Measurements from ENCODE around the gene ZNF415.
"Not testable (repeated sequence)": the region's sequence is repeated elsewhere in the genome, so short reads cannot be mapped to it uniquely, and the experiment has no call there.

Gene ZNF415

DNA sequence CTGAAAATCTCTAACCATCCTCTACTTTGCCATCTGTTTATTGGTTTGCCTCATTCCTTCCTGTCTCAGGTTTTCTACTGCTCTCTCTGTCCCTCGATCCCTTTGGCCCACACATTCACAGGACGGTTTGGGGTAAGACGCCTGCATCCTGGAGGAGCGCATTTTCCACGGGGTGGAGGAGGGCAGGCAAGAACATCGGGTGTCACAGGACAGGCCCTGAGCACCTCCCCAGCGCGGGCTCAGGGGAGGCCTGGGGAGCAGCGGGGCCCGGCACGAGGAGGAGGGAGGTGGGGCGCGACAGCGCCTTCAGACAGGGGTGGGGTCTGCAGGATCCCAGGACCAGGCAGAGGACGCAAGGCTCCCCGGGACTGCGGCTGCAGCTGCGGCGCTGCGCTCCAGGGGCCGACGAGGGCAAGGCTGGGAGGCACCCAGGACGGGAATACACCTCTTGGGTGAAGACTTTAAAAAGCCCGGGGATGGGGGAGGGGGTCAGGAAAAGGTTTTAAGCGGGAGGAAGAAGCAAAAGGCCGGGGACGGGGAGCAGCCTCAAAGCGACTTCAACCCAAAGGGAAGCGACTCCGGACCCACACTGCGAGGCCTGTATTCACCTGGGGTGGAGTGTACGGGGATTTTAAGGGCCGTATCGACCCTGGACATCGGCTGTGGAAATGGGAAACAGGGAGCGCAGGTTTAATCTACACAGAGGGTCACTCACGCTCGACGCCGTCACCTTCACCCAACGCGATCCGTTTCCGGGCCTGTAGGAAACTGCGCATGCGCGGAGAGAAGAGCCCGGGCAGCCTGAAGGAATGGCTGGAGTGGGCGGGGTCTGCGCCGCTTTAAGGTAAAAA is at the start of gene ZNF415:
Gene ZNF415 (minus strand): TSS at position 770 of the 851 bp plus-strand sequence. CDS start 10,234 bp downstream, outside the sequence.
- DNase-seq (ENCODE audit: low read depth): peak; percentile 19

DNA sequence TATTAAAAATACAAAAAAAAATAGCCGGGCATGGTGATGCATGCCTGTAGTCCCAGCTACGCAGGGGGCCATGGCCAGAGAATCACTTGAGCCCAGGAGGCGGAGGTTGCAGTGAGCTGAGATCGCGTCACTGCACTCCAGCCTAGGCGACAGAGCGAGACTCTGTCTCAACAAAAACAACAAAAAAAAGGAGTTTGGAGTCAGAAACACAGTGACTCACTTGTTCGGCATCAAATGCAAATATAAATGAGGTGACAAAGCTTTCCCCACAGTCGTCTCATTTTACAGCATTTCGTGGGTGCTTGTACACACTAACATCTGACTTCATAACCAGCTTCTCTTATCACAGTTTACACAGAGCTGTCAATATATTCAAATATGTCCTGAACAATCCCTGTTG is 49.5 kb upstream of the ZNF415 start:
- peak; percentile 76 for DNase-seq (ENCODE audit: low read depth)

DNA sequence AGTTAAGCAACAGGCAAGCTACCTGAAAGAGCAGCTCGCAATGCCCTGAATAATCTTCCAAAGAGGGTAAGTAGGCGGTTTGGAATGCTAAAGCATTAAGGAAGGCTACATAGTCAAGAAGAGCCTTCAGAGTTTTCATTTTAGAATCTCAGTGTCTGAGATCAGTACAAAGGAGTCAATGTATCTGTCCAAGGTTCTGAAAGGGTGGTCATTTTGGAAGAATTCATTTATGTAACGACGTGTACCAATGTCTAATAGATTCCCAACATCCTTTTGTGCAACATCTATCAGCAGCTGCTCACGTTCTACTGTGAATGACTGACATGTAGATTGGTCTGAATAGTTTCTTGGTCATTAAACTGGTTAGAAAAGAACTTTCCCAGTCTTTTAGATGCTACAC is 45.3 kb upstream of the ZNF415 start:
- no peak for DNase-seq (ENCODE audit: low read depth)

DNA sequence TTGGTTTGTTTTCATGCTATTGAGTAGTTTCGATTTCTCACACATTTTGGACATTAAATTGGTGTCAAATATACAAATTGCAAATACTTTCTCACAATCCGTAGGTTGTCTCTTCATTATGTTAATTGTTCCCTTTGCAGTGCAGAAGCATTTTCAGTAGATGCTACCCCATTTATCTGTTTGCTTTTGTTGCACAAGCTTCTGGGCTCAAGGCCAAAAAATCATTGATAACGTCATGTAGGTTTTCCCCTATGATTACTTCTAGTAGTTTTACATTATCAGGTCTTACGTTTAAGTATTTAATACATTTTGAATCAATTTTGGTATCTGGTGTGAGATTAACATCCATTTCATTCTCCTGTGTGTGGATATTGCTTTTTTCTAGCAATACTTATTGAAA is 40.2 kb upstream of the ZNF415 start:
- DNase-seq (ENCODE audit: low read depth): no peak

DNA sequence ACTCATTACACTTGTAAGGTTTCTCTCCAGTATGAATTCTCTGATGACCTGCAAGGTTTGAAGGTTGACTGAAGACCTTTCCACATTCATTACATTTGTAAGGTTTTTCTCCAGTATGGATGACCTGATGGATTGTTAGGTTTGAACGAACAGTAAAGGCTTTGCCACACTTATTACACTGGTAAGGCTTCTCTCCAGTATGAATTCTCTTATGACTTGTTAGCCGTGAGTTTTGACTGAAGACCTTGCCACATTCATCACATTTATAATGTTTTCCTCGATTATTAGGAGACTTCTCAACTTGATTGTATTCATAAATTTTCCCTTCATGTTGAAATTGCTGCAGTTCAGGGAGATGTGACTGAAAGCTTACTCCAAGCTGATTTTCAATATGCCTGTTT is 33.0 kb upstream of the ZNF415 start:
- no peak for DNase-seq (ENCODE audit: low read depth)

DNA sequence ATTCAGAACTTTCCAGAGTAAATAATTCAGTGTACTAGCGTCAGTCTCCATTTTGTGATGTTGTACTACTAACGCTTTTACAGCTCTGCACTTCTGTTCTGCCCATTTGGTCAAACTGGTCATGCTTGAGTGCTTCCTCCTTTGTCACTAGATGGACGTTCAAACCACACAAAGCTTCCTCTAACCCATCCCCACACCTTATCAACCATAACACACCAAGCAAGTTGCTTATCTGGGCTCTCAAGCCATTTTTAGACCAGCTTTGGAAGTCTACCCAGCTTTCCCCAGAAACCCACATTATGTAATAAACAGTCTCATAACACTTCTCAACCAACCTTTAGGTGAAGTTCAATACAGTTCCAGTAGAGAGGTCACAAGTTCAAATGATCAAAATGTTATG is 28.4 kb upstream of the ZNF415 start:
- no peak for DNase-seq (ENCODE audit: low read depth)

DNA sequence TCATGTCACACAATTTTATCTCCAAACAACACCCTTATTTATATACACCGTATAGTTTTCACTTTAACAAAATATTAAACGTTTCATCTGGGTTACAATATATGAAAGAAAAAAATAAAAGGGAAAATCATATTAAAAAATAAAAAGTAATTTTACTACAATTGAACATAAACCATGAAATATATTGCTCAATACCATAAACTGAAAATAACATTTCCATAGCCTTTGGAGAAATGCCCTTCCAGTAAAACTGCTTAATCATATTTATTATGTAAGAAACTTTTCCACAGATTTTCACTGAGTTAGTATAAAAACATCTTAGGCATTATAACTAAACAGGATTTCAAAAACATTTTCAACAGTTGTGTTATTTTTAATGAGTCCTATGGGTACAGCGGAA is 27.6 kb upstream of the ZNF415 start:
- DNase-seq (ENCODE audit: low read depth): no peak

DNA sequence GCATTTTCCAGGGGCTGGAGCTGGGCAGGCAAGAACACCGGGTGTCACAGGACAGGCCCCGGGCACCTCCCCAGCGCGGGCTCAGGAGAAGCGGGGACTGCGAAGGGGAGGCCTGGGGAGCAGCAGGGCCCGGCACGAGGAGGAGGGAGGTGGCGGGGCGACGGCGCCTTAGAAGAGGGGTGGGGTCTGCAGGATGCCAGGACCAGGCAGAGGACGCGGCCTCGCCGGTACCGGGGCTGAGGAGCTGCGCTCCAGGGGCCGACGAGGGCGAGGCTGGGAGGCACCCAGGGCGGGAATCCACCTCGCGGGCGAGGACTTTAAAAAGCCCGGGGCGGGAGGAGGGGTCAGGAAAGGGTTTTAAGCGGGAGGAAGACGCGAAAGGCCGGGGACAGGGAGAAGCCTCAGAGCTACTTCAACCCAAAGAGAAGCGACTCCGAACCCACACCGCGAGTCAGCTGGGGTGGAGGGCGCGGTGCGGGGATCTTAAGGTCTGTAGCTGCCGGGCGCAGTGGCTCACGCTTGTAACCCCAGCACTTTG is 25.5 kb upstream of the ZNF415 start:
- DNase-seq (ENCODE audit: low read depth): no peak

DNA sequence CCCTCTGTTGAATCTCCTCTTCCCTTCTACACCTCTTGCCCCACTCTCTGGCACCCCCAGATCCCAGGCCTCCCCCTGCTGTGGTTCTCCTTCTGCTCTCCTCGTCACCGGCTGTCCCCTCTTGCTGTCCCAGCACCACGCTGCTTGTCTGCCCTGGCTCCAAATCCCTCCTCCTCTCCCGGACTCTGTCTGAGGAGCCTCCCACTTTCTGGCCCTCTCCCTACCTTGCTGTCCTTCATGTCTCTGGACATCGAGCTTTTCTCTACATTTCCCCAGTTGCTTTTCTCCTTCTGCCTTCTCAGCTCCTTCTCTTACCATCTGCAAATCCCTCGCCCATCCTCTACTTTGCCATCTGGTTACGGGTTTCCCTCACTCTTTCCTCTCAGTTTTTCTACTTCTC is 24.9 kb upstream of the ZNF415 start:
- no peak for DNase-seq (ENCODE audit: low read depth)

DNA sequence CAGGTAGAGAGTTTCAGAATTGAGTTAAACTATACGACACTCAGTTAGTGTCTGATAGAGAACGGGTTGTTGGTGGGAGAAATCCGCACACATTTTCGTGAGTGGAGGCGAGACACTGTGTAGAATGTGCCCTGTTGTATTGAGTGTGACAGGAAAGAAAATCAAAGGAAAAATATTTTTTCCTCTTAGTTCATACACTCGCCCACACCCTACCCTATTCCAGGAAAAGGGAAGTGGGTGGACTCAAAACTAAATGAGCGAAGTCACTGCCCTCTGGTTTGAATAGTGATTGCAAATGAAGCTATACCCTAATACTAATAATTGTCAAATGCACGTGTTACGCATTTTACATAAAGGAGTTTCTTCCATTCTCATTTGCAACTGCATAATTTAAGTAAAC is 24.1 kb upstream of the ZNF415 start:
- DNase-seq (ENCODE audit: low read depth): no peak

DNA sequence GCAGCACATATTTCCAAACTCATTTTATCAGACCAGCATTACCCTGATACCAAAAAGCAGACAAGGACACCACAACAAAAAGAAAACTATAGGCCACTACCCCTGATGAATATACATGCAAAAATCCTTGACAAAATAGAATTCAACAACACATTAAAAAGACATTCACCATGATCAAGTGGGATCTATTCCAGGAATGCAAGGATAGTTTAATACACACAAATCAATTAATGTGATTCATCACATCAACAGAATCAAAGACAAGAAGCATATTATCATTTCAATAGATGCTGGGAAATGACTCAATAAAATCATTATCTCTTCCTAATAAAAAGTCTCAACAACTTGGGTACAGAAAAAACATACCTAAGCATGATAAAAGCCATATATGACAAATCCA is 14.9 kb upstream of the ZNF415 start:
- DNase-seq (ENCODE audit: low read depth): no peak

DNA sequence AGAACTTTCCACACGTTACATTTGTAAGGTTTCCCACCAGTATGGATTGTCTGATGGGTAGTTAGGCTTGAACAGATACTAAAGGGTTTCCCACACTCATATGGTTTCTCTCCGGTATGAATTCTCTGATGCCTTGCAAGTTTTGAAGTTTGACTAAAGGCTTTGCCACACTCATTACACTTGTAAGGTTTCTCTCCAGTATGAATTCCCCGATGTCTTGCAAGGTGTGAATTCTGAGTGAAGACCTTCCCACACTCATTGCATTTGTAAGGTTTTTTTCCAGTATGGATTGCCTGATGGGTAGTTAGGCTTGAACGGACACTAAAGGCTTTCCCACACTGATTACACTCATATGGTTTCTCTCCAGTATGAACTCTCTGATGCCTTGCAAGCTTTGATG is 7.6 kb upstream of the ZNF415 start:
- DNase-seq (ENCODE audit: low read depth): no peak

DNA sequence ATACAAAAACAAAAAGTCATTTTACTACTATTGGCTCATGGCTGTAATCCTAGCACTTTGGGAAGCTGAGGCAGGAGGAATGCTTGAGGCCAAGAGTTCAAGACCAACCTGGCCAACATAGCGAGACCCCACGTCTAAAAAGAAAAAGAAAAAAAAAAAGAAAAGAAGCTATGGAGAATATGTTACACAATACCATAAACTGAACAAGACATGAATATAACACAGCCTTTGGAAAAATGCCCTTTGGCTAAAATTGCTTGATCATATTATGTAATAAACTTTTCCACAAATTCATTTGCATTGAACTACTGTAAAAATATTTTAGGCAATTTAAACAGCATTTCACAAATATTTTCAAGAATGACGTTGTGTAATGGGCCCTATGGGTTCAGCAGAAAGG is 3.7 kb upstream of the ZNF415 start:
- DNase-seq (ENCODE audit: low read depth): no peak

DNA sequence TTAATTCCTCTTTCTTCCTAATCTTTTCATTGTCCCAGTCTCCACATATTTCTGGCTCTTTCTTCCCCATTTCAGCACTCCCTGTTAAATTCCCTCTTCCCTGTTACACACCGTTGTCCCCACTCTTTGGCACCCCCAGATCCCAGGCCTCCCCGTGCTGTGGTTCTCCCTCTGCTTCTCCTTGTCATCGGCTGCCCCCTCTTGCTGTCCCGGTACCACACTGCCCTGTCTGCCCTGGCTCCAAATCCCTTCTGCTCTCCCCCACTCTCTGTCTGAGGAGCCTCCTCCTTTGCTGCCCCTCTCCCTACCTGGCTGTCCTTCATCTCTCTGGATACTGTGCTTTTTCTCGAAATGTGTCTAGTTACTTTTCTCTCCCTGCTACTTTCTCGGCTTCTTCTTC is 983 bp downstream of the ZNF415 start:
- no peak for DNase-seq (ENCODE audit: low read depth)

DNA sequence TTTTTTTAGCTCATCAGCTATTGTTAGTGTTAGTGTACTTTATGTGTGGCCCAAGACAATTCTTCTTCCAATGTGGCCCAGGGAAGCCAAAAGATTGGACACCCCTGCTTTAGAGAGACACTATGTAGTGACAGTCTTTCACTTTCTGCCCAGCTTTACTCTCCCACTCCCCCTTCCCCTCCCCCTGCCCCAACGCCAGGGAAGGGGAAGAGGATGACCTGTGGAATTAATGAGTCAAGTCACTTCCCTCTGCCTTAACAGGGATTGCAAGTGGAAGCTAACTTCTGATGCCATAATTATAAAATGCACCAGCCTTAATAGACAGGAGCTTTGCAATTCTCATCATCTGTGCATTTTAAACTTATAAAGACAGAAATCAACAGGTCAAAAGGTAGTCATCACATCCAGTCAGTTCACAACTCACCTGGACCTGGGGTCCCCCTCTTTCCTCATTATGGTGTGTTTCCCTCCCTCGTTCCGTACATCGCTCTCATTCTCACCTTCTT is 1.6 kb downstream of the ZNF415 start:
- no peak for DNase-seq (ENCODE audit: low read depth)

DNA sequence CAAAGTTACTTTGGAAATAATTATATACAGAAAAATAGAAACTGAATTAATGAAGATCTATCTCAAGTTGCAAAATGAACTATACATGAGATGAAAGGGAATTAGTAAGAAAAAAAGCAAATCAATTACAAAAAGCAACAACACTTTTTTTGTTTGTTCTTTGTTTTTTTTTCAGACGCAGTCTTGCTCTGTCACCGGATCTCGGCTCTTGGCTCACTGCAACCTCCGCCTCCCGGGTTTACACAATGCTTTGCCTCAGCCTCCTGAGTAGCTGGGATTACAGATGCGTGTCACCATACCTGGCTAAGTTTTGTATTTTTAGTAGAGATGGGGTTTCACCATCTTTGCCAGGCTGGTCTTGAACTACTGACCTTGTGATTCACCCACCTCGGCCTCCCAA is 2.2 kb downstream of the ZNF415 start:
- no peak for DNase-seq (ENCODE audit: low read depth)

DNA sequence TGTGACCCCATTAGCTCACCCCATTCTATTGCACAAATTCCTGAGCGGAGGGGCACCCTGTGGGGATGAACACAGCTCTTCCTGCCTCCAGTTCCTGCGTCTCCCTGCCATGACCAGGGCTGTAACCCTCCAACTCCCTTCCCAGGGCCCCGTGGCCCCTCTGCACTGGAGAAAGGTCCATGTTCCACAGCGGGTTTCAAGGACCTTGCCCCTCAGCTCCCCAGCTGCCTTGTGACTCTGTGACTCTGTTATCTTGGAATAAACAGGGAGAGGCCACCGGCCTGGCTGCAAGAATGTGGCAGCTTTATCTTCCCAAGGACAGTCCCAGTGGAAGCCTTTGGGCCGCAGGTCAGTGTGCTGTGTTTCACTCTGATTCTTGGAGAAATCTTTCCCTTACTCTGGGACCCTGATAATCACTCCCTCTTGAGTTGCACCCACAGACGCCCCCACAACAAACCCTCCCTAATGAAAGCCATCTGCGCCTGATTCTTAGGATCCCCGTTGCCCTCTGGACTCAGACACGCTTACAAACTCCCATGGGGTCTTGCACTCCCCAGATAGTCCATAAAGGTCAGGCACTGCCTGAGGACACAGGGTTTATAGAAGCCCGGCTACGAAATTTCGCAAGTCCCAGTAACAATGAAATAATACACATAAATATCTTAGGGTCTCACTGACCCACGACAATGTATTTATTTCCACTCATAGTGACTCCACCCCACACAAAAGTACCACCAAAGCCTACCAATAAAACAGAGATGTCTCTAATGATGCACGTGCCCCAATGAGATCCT is 5.8 kb downstream of the ZNF415 start:
- DNase-seq (ENCODE audit: low read depth): not testable (repeated sequence)

DNA sequence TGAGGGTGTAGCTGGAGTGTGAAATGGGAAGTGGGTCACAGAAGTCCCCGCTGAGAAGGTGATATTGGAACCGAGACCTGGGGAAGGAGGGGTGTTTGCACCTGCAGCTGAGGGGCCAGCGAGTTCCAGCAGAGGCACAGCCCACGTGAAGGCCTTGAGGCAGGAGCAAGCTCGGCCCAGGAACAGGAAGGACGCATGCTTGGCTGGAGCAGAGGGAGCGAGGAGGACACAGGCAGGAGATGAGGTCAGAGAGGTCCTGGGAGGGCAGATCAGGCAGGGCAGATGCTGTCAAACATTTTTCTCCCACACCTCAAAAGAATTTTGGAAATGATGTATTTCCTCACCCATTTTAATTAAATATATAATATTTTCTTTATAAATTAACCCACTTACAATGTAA is 9.3 kb downstream of the ZNF415 start:
- DNase-seq (ENCODE audit: low read depth): no peak

DNA sequence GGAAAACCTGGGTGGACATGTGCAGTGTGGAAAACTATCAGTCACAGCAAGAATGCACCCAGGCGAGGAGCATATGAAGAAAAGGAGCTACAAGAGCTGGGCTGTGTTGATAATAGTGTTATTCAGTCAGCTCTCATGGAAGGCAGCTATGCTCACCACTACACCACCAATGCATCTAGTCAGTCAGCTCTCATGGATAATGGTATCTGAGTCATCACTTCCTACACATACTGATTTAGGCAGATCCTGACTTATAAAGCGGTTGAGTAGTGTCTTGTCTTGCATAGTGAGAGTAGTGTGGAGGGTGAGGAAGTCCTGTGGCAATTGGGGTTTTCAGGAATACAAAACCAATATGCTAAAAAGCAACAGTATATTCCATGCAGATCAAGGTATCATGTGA is 20.4 kb downstream of the ZNF415 start:
- peak; percentile 17 for DNase-seq (ENCODE audit: low read depth)

DNA sequence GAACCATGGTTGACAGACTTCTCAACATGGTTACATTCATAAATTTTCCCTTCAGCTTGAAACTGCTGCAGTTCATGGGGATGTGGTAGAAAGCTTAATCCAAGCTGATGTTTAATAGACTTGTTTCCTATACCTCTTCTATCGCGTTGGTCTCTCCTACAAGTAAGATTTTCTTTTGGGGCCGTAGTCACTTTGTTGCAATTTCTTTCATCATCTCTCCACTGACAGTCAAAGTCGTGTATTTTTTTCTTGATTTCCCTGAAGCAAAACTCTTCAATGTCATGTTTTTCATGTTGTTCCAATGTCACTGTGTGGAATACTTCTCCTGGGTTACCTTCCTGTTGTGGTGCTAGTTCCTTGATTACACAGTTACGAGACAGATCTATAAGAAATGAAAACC is 23.2 kb downstream of the ZNF415 start:
- no peak for DNase-seq (ENCODE audit: low read depth)

DNA sequence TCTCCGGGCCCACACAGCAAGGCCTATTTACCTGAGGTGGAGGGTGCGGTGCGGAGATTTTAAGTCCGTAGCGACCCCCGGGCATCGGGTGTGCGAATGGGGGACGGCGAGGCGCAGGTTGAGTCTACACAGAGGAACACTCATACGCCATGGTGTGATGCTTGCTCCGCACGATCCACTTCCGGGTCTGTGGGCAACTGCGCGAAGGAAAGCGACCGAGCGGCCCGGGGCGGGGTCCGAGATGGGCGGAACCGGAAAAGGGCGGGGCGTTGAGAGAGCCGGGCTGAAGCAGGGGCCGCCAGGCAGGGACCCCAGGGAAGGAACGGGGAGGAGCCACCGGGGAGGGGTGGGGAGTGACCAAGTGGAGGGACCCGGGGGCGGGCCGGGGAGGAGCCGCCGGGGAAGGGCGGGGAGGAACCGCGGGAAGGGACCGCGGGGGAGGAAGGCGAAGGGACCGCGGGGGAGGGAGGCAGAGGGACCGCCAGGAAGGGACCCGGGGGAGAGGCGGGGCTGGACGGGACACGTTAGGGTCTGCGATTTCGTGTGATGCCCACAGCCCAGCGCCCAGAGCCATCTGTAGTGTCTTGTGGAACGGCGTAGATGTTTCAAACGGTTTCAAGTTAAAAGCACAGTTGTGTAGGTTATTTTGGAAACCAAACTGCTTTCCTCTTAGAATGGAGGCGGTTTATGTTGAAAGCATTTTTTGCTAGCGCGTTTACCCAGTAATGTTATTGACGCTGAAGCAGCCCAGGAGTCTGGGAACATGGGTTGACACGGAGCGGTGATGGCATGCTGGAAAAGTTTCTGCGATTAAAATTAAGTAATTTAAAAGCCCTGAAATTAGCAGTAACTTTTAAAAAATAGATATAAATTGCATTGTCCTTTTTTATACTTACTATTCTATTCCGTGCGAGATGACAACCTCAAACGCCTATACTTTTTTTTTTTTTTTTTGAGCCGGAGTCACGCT is 29.2 kb downstream of the ZNF415 start, which contains the start of gene ZNF160:
Gene ZNF160 (minus strand): TSS at position 189 of the 970 bp plus-strand sequence. CDS start 17,146 bp downstream, outside the sequence.
- DNase-seq (ENCODE audit: low read depth): peak; percentile 84

Data from non-pigmented ciliary epithelial cell (primary cell).